Fibroblast of lung (primary cell): ENCODE results near the gene SRPK2.

Experiments used
- CTCF ChIP-seq, 2 donors: IDR thresholded peaks in 1 of 2; conservative IDR thresholded peaks in 1 of 2; 1 replicate in 1 of 2; 2 replicates in 1 of 2; pipeline ENCODE4 v1.5.1; 2011 to 2012; ENCODE audit warnings: low read length in 2 of 2, control low read depth in 1 of 2, inconsistent platforms in 1 of 2, low read depth in 1 of 2, mild to moderate bottlenecking in 1 of 2
- EZH2 ChIP-seq: IDR thresholded peaks from 2 replicates; pipeline ENCODE4 v1.5.1; 2012; ENCODE audit warnings: low read length, control low read depth, mild to moderate bottlenecking; ENCODE audit errors: missing control alignments

GRCh38 chr7:105222953-105223352 lies 165.8 kb downstream of the SRPK2 start:
- TF ChIP-seq CTCF (conservative IDR thresholded peaks at IDR 0.05 in 1 of 2, IDR thresholded peaks at IDR 0.05 in 1 of 2; ENCODE audit: low read depth in 1 of 2, low read length in 2 of 2): no peak
- TF ChIP-seq EZH2: no peak
